GM12892 (cell line): ENCODE data around the gene CYBA.

Experiments used
- DNase-seq: peaks from one replicate; pipeline ENCODE4 v3.0.0; 2011; ENCODE audit not compliant: insufficient read length
- FAIRE-seq: peaks from 2 replicates; lab custom pipeline; 2011; peaks lifted over from hg19 to GRCh38; lab: Jason Lieb, UNC
- POLR2A ChIP-seq: IDR thresholded peaks from 2 replicates; pipeline ENCODE4 v1.6.1; 2011; ENCODE audit warnings: low read depth, low read length, control low read depth
- POLR2AphosphoS5 ChIP-seq: IDR thresholded peaks from 2 replicates; pipeline ENCODE4 v1.6.1; 2011; ENCODE audit warnings: low read depth, low read length, control low read depth
- TAF1 ChIP-seq: IDR thresholded peaks from 2 replicates; pipeline ENCODE4 v1.6.1; 2011; ENCODE audit warnings: low read depth, mild to moderate bottlenecking, control low read depth, low read length, borderline replicate concordance

Gene CYBA

GRCh38 chr16:88654363-88655052, 3.7 kb upstream of the CYBA start:
- FAIRE-seq: no peak
- no peak for TF ChIP-seq POLR2AphosphoS5
- TF ChIP-seq POLR2A: no peak
- no peak for TF ChIP-seq TAF1
- DNase-seq: no peak

DNA sequence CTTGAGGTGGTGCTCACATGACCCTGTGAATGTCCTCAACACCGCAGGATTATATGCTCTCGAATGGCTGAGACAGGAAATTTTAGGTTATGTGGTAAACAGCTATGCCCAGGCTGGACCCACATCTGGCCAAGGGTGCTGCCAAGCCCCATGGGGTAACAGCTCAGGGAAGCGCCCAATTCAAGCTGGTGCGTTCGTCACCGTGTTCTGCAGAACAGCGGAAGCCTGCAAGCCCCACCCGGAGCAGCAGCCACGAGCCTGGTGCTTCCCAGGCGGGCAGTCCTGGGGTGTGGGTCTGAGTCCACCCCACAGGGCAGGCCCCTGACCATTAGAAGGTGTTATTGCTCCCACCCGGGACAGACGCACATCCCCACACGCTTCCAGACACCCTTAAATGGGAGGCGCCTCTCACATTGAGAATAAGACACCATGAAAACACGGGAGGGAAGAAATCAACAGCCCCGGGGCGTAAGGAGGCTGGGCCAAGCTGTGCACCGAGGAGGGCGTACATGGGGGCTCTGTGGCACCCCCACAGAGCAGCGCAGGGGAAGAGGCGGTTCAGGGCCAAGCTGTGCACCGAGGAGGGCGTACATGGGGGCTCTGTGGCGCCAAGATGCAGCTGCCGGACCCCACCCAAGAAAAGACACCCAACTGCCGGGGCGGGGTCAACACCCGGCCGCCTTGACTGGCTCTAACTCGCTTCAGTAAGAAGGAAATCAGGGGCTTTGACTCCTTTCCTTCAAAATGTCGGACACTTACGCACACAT, 2.9 kb upstream of the CYBA start:
- no peak for DNase-seq

GRCh38 chr16:88653101-88653500, 2.2 kb upstream of the CYBA start:
- DNase-seq: no peak
- TF ChIP-seq TAF1: no peak
- no peak for TF ChIP-seq POLR2AphosphoS5
- TF ChIP-seq POLR2A: no peak
- no peak for FAIRE-seq

More for the DNA sequence above, 2.9 kb upstream of the CYBA start:
- TF ChIP-seq POLR2A: no peak
- TF ChIP-seq TAF1: no peak
- no peak for TF ChIP-seq POLR2AphosphoS5
- FAIRE-seq: no peak

- DNase-seq (no peak), FAIRE-seq (no peak)
- TF ChIP-seq TAF1 (no peak), POLR2A (no peak), POLR2AphosphoS5 (no peak)
Observed at GRCh38 chr16:88652762-88653063, 1.9 kb upstream of the CYBA start.

- no peak for TF ChIP-seq TAF1
- no peak for TF ChIP-seq POLR2A
- TF ChIP-seq POLR2AphosphoS5: no peak
- DNase-seq (no peak), FAIRE-seq (no peak)
Observed at GRCh38 chr16:88651989-88652761, 1.3 kb upstream of the CYBA start.

GRCh38 chr16:88651276-88651988, 579 bp upstream of the CYBA start:
- peak; percentile 96 for DNase-seq

GRCh38 chr16:88649924-88650748, 717 bp downstream of the CYBA start:
- DNase-seq (peak; percentile 72), FAIRE-seq (peak; percentile 46)
- TF ChIP-seq POLR2A (0 out of 2 replicates have a peak, but pooled peaks have one; percentile 19), TAF1 (no peak)

More at GRCh38 chr16:88651276-88651988, 579 bp upstream of the CYBA start:
- TF ChIP-seq TAF1: no peak
- TF ChIP-seq POLR2AphosphoS5: peak; percentile 39; the same call in 1 of the 2 replicates
- peak; percentile 75 for TF ChIP-seq POLR2A
- peak; percentile 99 for FAIRE-seq

- DNase-seq: no peak
- no peak for FAIRE-seq
Observed at GRCh38 chr16:88649195-88649923, 1.5 kb downstream of the CYBA start.

DNA sequence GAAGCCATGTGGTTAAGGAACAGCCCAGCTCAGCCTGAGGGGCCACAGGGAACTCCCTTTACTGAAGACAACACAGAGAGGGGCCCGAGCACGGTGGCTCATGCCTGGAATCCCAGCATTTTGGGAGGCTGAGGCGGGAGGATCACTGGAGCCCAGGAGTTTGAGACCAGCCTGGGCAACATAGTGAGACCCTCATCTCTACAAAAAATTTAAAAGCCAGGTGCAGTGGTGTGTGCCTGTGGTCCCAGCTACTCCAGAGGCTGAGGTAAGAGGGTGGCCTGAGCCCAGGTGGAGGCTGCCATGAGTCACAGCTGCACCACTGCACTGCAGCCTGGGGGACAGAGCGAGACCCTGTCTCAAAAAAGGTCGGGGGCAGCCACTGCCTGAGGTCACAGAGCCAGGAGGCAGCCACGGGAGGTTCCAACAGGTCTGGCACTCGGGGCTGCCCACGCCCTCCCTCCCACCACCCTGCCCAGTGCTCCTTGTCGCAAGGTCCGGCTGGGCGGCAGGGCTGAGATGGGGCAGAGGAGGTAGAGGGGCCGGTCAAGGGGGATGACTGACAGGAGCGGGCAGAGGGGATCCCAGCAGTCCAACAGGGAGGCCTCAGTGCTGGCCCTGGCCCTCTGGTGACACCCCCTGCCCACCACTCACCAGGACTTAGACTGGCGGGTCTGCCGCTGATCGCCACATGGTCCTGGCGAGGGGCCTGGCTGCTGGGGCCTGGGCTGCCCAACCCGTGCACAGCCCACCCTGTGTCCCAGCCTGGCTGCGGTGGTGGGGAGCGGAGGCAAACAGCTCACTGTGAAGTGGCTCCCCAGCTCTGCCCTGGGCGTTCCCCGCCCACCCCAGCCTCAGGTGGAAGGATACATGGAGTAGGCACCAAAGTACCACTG, 3.4 kb downstream of the CYBA start:
- no peak for FAIRE-seq
- DNase-seq: no peak
- TF ChIP-seq POLR2AphosphoS5 (peak; percentile 58; the same call in 1 of the 2 replicates), POLR2A (peak; percentile 38; the same call in 1 of the 2 replicates), TAF1 (no peak)

More at GRCh38 chr16:88649195-88649923, 1.5 kb downstream of the CYBA start:
- no peak; the same call in 1 of the 2 replicates for TF ChIP-seq POLR2AphosphoS5
